HG02885 (cell line): ENCODE measurements around the gene TMEM41B.
A peak's percentile ranks its signal among the peaks of the same experiment; 100 is the strongest.

Experiments
- ATAC-seq: cut with Tn5 transposase; IDR thresholded peaks from one replicate; pipeline ENCODE4 v1.9.1; 2021; ENCODE audit warnings: mild to moderate bottlenecking; ENCODE audit not compliant: unreplicated experiment, poor library complexity

The TMEM41B gene

GRCh38 chr11:9313648-9314290, 624 bp downstream of the TMEM41B start:
- ATAC-seq = peak; percentile 14

GRCh38 chr11:9310485-9311090, 3.8 kb downstream of the TMEM41B start:
- ATAC-seq = no peak

GRCh38 chr11:9304178-9304577, 10.2 kb downstream of the TMEM41B start:
- no peak for ATAC-seq

- ATAC-seq = no peak
Measured at GRCh38 chr11:9302448-9302847, 11.9 kb downstream of the TMEM41B start.

- no peak for ATAC-seq
Measured at GRCh38 chr11:9301720-9302119, 12.7 kb downstream of the TMEM41B start.

- no peak for ATAC-seq
Measured at GRCh38 chr11:9293646-9294045, 20.7 kb downstream of the TMEM41B start.

GRCh38 chr11:9285850-9286587, 28.4 kb downstream of the TMEM41B start:
- ATAC-seq = no peak

GRCh38 chr11:9280655-9281301, 33.6 kb downstream of the TMEM41B start:
- ATAC-seq = peak; percentile 92

- ATAC-seq = no peak
Measured at GRCh38 chr11:9277176-9277575, 37.2 kb downstream of the TMEM41B start.

GRCh38 chr11:9276571-9276970, 37.8 kb downstream of the TMEM41B start:
- no peak for ATAC-seq

- no peak for ATAC-seq
Measured at GRCh38 chr11:9274499-9275258, 39.7 kb downstream of the TMEM41B start.

- ATAC-seq = no peak
Measured at GRCh38 chr11:9273376-9274336, 40.7 kb downstream of the TMEM41B start.

- no peak for ATAC-seq
Measured at GRCh38 chr11:9269492-9270013, 44.8 kb downstream of the TMEM41B start.

GRCh38 chr11:9267680-9268079, 46.7 kb downstream of the TMEM41B start:
- no peak for ATAC-seq

- ATAC-seq = no peak
Measured at GRCh38 chr11:9266926-9267325, 47.5 kb downstream of the TMEM41B start.

- ATAC-seq = no peak
Measured at GRCh38 chr11:9266132-9266736, 48.2 kb downstream of the TMEM41B start.

- peak; percentile 54 for ATAC-seq
Measured at GRCh38 chr11:9265211-9266131, 48.9 kb downstream of the TMEM41B start, which contains the start of gene DENND5A. Gene DENND5A, minus strand, starts transcription at chr11:9265350. Its CDS starts 281 bp downstream, at chr11:9265069.
